Activated effector memory CD4-positive, alpha-beta T cell treated with Interleukin-2 at 50 U/mL for 16 hours (primary cell): ENCODE measurements around the gene MCM9.
A peak's percentile ranks its signal among the peaks of the same experiment; 100 is the strongest.

Experiments
- DNase-seq: peaks from one replicate; pipeline ENCODE4 v3.0.0-alpha.2; 2020

MCM9 gene

GRCh38 chr6:118930680-118931079 is 4.3 kb downstream of the MCM9 start:
- no peak for DNase-seq

DNA sequence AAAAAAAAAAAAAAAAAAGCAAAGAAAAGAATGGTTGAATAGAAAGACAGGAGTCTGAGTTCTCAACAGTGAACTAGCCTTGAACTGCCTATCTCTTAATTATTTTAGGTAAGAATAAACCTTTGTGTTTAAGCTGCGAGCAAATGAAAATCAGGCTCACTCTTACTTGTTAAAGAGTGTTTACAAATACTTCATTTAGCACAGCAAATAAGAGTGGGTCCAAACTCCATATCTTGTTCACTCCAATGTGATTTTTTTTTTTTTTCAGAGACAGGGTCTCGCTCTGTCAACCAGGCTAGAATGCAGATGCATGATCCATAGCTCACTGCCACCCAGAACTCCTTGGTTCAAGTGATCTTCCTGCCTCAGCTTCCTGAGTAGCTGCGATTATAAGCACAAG is 11.9 kb downstream of the MCM9 start:
- no peak for DNase-seq

GRCh38 chr6:118921084-118921483 is 13.9 kb downstream of the MCM9 start:
- DNase-seq = no peak

DNA sequence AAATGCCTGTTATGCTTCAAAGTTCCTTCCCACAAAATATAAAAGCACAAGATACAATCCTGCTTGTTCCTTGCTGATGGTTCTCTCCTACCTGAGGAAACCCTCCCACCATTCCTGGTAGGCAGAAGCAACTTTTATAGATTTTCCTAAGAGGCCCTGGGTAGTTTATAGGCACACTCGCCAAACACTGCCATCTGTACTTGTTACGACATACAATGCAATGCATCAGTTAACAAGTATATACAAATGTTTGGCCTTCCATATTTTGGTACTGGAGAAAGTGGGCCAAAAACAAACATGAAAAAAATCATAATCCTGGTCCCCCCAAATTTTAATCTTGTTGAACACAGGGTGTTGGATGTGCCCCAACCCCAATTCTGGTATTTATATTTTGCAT is 16.6 kb downstream of the MCM9 start:
- DNase-seq = no peak

DNA sequence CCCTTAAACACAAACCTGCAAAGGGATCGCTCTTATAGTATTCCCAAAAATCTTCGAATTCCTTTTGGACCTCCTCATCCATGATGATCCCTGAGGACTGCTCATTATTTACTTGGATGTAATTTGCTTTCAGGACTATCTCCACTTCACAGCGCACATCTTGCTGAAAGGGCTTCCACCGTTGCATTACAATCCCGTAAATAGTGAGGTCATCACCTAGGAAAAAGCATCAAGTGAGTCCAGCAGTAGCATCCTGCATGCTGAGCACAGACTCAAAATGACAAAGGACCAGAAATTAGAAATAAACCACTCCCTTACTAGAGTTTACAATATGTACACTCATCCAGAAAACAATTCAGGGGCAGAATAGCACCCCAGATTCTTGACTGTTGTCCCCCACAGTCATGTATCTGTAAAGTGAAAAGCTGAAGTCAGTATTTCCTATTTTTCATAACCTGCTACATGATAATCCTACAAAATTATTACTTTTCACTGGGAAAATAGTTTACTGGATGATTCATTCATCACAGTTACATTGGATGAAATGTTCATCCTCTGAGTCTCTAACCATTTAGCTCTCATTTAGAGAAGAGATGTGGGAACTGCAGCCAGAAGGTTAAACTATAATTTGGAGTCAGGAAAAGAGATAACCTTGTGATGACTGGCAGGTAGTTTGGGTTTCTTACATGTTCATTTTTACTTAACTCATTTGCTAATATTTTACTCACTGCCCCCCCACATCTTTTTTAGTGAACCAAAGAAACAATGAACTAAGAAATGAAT is 17.2 kb downstream of the MCM9 start:
- no peak for DNase-seq

- DNase-seq = no peak
These were observed 20.4 kb downstream of the MCM9 start for GRCh38 chr6:118914598-118914997.

DNA sequence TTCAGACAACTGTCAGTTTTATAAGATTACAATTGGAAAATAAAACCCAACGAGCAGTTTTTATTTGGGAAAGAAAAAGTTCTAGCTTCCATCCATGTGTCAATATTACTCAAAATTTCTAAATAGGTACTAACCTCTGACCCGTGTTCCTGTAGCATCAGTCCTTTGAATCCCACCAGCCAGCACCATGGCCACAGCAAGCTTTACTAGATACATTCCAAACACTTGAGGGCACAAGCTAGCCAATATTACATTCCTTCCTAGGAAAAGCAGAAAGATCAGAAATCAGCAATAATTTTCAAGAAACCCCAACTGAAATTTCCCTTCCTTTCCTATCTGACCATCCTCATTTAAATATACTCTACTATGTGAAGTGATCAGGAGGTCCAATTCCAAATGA is 21.8 kb downstream of the MCM9 start:
- no peak for DNase-seq

DNA sequence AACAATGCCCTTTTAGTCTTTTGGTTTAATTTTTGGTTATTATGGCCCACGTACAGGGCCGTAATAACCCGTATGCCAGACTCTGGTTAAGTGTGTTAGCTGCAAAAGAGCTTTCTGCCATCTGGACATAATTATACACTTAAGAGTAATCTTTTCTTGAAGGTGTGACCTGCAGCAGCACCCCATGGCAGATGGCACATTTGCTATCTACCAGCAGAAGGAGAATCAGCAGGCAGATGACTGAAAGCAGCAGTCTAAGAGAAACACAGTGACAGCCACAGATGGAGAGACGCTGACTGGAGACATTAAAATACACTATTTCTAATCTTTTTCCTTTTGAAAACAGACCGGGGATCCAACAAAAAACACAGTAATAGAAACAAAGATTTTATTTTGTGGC is 22.3 kb downstream of the MCM9 start:
- DNase-seq = no peak

DNA sequence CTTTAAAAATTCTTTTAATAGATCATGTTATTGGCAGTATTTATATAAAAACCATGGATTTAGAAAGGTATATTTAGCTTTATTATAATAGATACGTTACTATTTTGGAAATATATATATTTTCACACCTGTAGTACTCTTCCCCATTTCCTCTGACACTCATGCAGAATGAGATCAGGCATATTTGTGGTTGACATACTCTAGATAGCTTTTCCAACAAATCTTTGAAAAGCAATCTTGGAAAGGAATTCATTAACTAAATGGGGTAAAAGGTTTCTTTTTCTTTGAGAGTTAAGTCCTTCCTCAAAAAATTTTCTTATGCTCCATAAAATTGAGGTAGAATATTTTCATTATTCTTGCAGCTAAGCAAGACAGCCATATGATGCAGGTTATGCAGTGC is 26.5 kb downstream of the MCM9 start:
- no peak for DNase-seq

- DNase-seq = no peak
These were observed 29.1 kb downstream of the MCM9 start for GRCh38 chr6:118905851-118906250.

DNA sequence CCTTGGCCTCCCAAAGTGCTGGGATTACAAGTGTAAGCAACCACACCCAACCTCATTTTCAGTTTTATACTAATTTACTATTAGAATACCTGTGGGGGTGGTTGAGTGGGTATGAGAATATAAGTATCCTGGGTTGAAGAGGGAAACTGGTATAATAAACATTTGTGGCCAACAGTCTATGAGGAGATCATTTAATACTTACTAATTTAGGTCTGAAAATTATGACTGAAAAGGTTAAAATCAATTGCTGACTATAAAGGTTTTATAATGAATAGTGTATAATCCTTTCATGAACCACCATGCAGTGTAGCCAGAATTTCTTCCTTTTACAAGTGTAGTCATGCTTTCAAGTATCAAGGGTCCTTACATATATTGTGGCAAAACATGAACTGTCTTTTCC is 29.9 kb downstream of the MCM9 start:
- DNase-seq = no peak

GRCh38 chr6:118903691-118904090 is 31.3 kb downstream of the MCM9 start:
- DNase-seq = no peak

DNA sequence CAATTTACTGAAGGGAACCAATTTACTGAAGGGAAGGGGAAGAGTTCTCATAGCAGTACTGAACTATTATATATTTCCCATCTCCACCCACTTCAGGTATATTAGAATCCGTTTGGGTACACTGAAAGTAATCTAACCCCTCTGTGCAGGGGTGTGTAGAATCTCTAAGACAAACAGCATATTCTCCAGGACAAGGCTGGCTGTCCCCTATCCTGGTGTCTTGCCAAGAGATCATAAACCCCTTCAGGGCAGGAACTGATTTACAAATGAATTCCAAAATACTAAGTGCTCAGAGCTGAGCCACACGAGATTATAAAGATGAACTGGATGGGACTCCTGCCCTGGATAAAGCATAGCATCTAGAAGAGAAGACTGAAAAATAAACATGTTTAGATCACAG is 31.8 kb downstream of the MCM9 start:
- no peak for DNase-seq

GRCh38 chr6:118902726-118903125 is 32.2 kb downstream of the MCM9 start:
- DNase-seq = no peak

GRCh38 chr6:118899948-118900347 is 35.0 kb downstream of the MCM9 start:
- DNase-seq = no peak

DNA sequence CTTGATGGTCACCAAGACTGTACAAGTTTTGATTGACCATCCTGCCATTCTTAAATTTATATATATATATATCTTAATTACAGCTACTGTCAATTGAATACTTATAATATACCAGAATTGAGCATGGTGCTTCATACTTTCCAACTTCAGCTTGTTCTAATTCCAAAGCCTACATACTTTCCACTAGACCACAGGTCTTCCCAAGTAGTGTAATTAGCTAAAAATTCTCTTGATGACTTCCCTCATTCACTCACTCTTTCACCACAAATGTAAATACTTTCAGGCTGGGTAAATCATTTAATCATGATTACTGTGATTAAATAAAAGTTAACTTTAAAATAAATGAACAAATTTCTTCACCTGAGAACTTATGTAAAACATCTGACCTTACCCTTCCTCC is 37.6 kb downstream of the MCM9 start:
- no peak for DNase-seq

DNA sequence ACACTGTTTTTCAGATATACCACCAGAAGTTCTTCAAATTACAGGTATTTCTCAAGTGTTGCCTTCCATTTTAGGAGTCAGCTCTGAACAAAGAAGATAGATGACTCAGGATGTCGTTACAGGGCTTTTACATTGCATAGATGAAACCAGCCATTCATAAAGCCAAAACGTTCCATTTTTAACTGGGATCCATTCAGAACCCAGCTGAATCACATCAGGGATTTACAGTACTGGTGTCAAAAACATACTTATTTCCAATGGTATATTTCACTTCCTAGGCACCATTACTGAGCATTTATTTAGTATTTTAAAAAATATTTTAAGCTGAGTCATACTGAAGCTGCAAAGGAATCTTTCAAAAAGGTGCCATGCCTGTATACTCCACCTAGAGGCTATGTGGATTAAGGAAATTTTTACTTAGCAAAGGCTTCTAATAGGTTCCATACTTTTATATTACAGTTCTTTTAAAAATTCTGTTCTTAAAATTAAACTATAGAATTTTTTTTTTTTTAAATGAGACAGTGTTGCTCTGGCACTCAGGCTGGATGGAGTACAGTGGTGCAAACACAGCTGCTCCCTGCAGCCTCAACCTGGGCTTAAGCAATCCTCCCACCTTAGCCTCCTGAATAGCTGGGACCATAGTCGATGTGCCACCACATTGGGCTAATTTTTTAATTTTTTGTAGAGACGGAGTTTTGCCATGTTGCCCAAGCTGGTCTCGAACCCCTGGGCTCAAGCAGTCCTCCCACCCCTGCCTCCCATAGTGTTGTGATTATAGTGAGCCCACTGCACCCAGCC is 38.4 kb downstream of the MCM9 start:
- DNase-seq = no peak

DNA sequence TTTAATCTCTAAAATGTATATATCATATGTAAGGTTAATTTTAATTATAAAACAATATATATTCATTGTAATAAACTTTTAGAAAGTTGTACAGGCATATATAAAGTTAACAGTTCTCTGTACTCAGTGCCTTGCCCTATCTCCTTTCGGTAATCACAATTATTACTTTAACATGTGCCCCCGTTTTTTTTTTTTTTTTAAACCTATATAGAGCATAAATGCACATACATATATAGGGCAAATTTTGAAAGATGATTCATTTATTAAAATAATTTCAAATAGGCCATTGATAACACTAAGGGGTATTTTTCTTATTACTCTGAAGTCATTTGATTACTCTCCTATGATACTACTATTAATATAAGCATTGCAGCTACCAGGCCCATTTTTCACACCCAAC is 39.1 kb downstream of the MCM9 start:
- no peak for DNase-seq

DNA sequence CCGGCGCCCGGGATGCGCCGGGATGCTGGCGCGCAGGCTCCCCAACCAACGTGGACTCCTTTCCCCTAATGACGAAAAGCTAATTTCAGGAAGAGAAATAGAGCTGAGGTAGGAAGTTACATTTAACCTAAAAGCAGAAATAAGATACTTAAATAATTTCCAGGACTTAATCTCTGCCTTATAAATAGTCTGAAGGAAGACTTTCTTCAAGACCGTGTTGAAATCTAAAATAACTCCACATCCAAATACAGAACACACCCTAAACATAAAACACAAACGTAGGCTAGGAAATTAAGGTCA is 39.7 kb downstream of the MCM9 start:
- no peak for DNase-seq

GRCh38 chr6:118894425-118895260 is 40.3 kb downstream of the MCM9 start:
- DNase-seq = peak; percentile 56

DNA sequence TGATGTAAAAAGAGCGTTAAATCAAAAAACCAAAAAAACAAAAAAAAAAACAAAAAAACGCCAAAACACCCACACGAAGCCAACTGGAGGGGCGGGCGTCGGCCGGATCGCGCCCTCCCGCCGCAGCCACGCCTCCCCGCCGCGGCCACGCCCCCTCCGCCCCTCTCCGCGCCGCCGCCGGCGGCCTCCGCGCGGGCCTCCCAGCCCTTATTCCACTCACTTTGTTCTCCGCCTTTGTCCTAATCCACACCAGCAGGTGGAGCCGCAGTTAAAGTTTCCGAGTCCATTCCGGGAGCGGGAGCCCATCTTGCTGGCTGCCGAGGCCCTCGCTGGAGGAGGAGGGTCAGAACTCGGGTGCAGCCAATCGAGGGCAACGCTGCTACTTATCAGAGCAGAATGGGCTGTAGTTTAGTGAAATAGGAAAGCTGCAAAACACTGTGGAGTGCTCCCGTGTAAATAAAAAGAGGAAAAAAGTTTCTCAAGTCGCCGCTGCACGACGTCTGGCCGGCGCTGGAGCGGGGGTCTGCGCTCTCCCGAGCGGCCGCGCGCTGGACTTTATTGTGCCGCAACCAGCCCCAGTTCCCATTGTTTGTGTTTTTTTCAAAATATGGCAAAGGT is 41.0 kb downstream of the MCM9 start, which contains the start of gene ASF1A:
Gene ASF1A (plus strand): TSS at position 346 of the 618 bp plus-strand sequence. CDS start 262 bp downstream, at position 608.
- peak; percentile 96 for DNase-seq

DNA sequence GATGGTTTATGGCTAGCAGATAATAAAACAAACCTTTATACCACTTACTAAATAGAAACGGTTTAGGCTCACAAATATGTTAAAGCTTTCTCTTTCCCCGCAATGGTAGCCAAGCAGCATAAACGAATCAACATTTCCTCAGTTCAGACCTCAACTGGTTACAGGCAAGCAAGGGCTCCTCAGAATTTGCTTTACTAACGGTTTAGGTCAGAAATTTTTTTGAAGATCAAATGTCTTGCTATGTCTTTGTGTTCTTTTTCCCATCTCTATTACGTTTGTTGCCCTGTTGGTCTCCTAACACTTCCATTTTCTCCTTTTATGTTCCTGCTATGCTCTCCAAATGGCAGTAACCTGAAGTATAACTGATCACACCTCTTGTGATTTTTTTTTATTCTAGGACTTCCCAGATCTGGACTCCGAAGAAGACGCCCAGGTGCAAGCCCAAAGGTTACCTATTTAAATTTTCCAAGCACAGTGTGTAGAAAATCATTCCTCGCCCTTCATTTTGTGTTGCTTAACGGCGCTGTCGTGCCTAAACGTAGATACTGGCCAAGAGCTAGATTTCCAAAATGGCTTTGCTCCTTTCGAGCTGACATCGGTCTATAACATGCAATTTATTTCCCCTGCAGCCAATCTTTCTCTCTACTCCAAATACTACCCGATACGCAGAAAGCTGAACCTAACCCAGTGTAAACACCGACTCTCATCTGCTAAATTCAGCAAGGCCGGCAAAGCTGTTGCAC is 41.7 kb downstream of the MCM9 start:
- no peak for DNase-seq
